IMR-90 (cell line): ENCODE measurements around the gene SPECC1L. TPM values are rescaled to one million over a fixed set of nuclear protein-coding genes. Genes with fewer than 3 reads are reported as not detected.

Experiments used
- ATAC-seq: fragments of 200-7000 bp; cut with Tn5 transposase; 2 replicates; pipeline ENCODE4 v1.9.1; 2020; ENCODE audit warnings: low read depth, mild to moderate bottlenecking, moderate library complexity
- BruUV-seq: library from RNA; stranded (reverse); fragments of 400-500 nt; replicated peaks from 2 replicates; lab custom pipeline; 2021; lab: Mats Ljungman, UMichigan
- CTCF ChIA-PET: fragments of 300-600 bp; formaldehyde crosslinking; extraction: SDS; loops from one replicate; lab custom pipeline; 2021; ENCODE audit warnings: antibody characterized with exemption; lab: Yijun Ruan, JAX
- POLR2A ChIA-PET: fragments of 300-600 bp; sonication (Branson Sonifier 250); formaldehyde crosslinking; loops from one replicate; lab custom pipeline; 2022; ENCODE audit warnings: antibody characterized with exemption; ENCODE audit not compliant: unreplicated experiment; lab: Charles Lee
- DNase-seq: peaks from one replicate; pipeline ENCODE4 v3.0.0; 2013
- H2AFZ ChIP-seq: replicated peaks from 2 replicates; pipeline ENCODE3; 2013; ENCODE audit warnings: low read length, mild to moderate bottlenecking; ENCODE audit not compliant: poor library complexity
- H2AK5ac ChIP-seq: 2 replicates; pipeline ENCODE4 v1.6.1; 2013; ENCODE audit warnings: low read depth, low read length, inconsistent platforms
- H2AK9ac ChIP-seq: replicated peaks from 2 replicates; pipeline ENCODE3; 2013; ENCODE audit warnings: mild to moderate bottlenecking, low read depth, low read length, moderate library complexity; ENCODE audit not compliant: poor library complexity
- H2BK120ac ChIP-seq: 2 replicates; pipeline ENCODE4 v1.6.1; 2013; ENCODE audit warnings: low read depth, low read length, inconsistent platforms
- H2BK15ac ChIP-seq: 3 replicates; pipeline ENCODE4 v1.6.1; 2013; ENCODE audit warnings: low read depth, low read length, inconsistent platforms
- H2BK20ac ChIP-seq: 2 replicates; pipeline ENCODE4 v1.6.1; 2013; ENCODE audit warnings: low read depth, mild to moderate bottlenecking, inconsistent platforms, low read length, moderate library complexity
- H2BK5ac ChIP-seq: 2 replicates; pipeline ENCODE4 v1.6.1; 2013; ENCODE audit warnings: mild to moderate bottlenecking, low read depth, low read length, inconsistent platforms; ENCODE audit not compliant: poor library complexity, severe bottlenecking
- H3K14ac ChIP-seq: replicated peaks from 2 replicates; pipeline ENCODE4 v1.6.1; 2013; ENCODE audit warnings: low read depth, low read length, inconsistent platforms
- H3K18ac ChIP-seq: 2 replicates; pipeline ENCODE4 v1.6.1; 2013; ENCODE audit warnings: low read depth, low read length, control low read depth
- H3K23ac ChIP-seq: 2 replicates; pipeline ENCODE4 v1.6.1; 2013; ENCODE audit warnings: low read depth, low read length, inconsistent platforms
- H3K27ac ChIP-seq: 2 replicates; pipeline ENCODE4 v1.5.1; 2013; ENCODE audit warnings: mild to moderate bottlenecking, control low read depth, low read length; ENCODE audit not compliant: insufficient read depth
- H3K27me3 ChIP-seq: 2 replicates; pipeline ENCODE4 v1.6.1; 2013; ENCODE audit warnings: low read length; ENCODE audit not compliant: control insufficient read depth, insufficient read depth
- H3K36me3 ChIP-seq: 2 replicates; pipeline ENCODE4 v1.6.1; 2013; ENCODE audit warnings: low read length, mixed read lengths; ENCODE audit not compliant: control insufficient read depth, insufficient read depth
- H3K4ac ChIP-seq: 2 replicates; pipeline ENCODE4 v1.6.1; 2013; ENCODE audit warnings: low read depth, low read length, inconsistent platforms
- H3K4me1 ChIP-seq: 2 replicates; pipeline ENCODE4 v1.6.1; 2013; ENCODE audit warnings: low read length, mixed read lengths; ENCODE audit not compliant: control insufficient read depth, insufficient read depth
- H3K4me2 ChIP-seq: 2 replicates; pipeline ENCODE4 v1.6.1; 2013; ENCODE audit warnings: low read depth, mild to moderate bottlenecking, control low read depth, low read length, moderate library complexity
- H3K4me3 ChIP-seq: 2 replicates; pipeline ENCODE4 v1.5.1; 2013; ENCODE audit warnings: low read depth, mild to moderate bottlenecking, control low read depth, low read length, moderate library complexity; ENCODE audit not compliant: insufficient read depth
- H3K56ac ChIP-seq: 2 replicates; pipeline ENCODE4 v1.6.1; 2013; ENCODE audit warnings: low read length, inconsistent platforms; ENCODE audit not compliant: insufficient read depth; ENCODE audit errors: extremely low read depth
- H3K79me1 ChIP-seq, 2 experiments: 2 replicates each; pipeline ENCODE4 v1.6.1; 2013; ENCODE audit warnings: low read length in 2 of 2, inconsistent platforms in 1 of 2, low read depth in 1 of 2
- H3K9ac ChIP-seq: 2 replicates; pipeline ENCODE4 v1.6.1; 2013; ENCODE audit warnings: low read depth, low read length, control low read depth
- H3K9me1 ChIP-seq: 2 replicates; pipeline ENCODE4 v1.6.1; 2013; ENCODE audit warnings: low read length, inconsistent platforms; ENCODE audit not compliant: insufficient read depth
- H3K9me3 ChIP-seq: 2 replicates; pipeline ENCODE4 v1.6.1; 2013; ENCODE audit warnings: low read length; ENCODE audit not compliant: control insufficient read depth, insufficient read depth
- H4K20me1 ChIP-seq: 2 replicates; pipeline ENCODE4 v1.6.1; 2013; ENCODE audit warnings: low read length, inconsistent platforms; ENCODE audit not compliant: insufficient read depth
- H4K5ac ChIP-seq: 2 replicates; pipeline ENCODE4 v1.6.1; 2013; ENCODE audit warnings: mild to moderate bottlenecking, low read depth, low read length, control low read depth
- H4K8ac ChIP-seq, 2 experiments: 2 replicates each; pipeline ENCODE4 v1.6.1; 2013; ENCODE audit warnings: low read depth in 2 of 2, low read length in 2 of 2, control low read depth in 1 of 2, inconsistent platforms in 1 of 2
- H4K91ac ChIP-seq: 2 replicates; pipeline ENCODE4 v1.6.1; 2013; ENCODE audit warnings: low read depth, low read length, inconsistent platforms; ENCODE audit not compliant: insufficient read depth
- CEBPB ChIP-seq: IDR thresholded peaks from 2 replicates; pipeline ENCODE4 v1.6.1; 2012; ENCODE audit warnings: low read depth, low read length, improper control_type of control experiment
- ELK1 ChIP-seq: fragments of 150-350 bp; IDR thresholded peaks from 2 replicates; pipeline ENCODE4 v1.6.1; 2016; ENCODE audit warnings: low read depth, mild to moderate bottlenecking, low read length, moderate library complexity, borderline replicate concordance
- FOS ChIP-seq: fragments of 150-350 bp; IDR thresholded peaks from 2 replicates; pipeline ENCODE4 v1.6.1; 2016; ENCODE audit warnings: low read depth, low read length
- MAFK ChIP-seq: IDR thresholded peaks from 2 replicates; pipeline ENCODE4 v1.6.1; 2012; ENCODE audit warnings: low read depth, low read length, improper control_type of control experiment
- MAZ ChIP-seq: IDR thresholded peaks from 2 replicates; pipeline ENCODE4 v1.6.1; 2012; ENCODE audit warnings: low read depth, mild to moderate bottlenecking, low read length, improper control_type of control experiment, moderate library complexity, borderline replicate concordance
- POLR2A ChIP-seq: IDR thresholded peaks from 2 replicates; pipeline ENCODE4 v1.6.1; 2012; ENCODE audit warnings: mild to moderate bottlenecking, low read depth, low read length
- RCOR1 ChIP-seq: IDR thresholded peaks from 2 replicates; pipeline ENCODE4 v1.6.1; 2012; ENCODE audit warnings: mild to moderate bottlenecking, low read length, improper control_type of control experiment; ENCODE audit not compliant: insufficient replicate concordance
- RFX5 ChIP-seq: IDR thresholded peaks from 2 replicates; pipeline ENCODE4 v1.8.0; 2012; ENCODE audit warnings: low read depth, mild to moderate bottlenecking, low read length, moderate library complexity
- SMC3 ChIP-seq: fragments of 150-350 bp; IDR thresholded peaks from 2 replicates; pipeline ENCODE4 v1.6.1; 2016; ENCODE audit warnings: low read depth, mild to moderate bottlenecking, antibody characterized with exemption, low read length, moderate library complexity
- USF2 ChIP-seq: fragments of 150-350 bp; IDR thresholded peaks from 2 replicates; pipeline ENCODE4 v1.6.1; 2017; ENCODE audit warnings: mild to moderate bottlenecking, antibody characterized with exemption, low read length, low read depth
- WGBS, 2 experiments: methylation state at CpG; one replicate each; pipeline versions ENCODE4 v1.1.5 to v1.1.7; 2013; ENCODE audit warnings: missing lambda C conversion rate in 2 of 2; ENCODE audit not compliant: insufficient read length in 1 of 2; ENCODE audit errors: extremely low coverage in 2 of 2; 5-methylcytosine and 5-hydroxymethylcytosine counted together
- dilution Hi-C: fragments of 300-500 bp; cut with HindIII; formaldehyde crosslinking; loops from one replicate; pipeline ENCODE4 v1.14.3; 2018; ENCODE audit warnings: low sequenced_read_pairs; ENCODE audit not compliant: unreplicated experiment
- in situ Hi-C: fragments of 300-500 bp; cut with MboI; formaldehyde crosslinking; loops from 3 replicates; pipeline ENCODE4 v1.14.3; 2019; ENCODE audit warnings: low sequenced_read_pairs, inconsistent platforms, mixed read lengths
- intact Hi-C: fragments of 100-400 bp; cut with micrococcal nuclease; formaldehyde crosslinking; loops from 2 replicates; pipeline ENCODE4 v1.10.0; 2022
- polyA plus RNA-seq, 3 experiments: library from polyadenylated mRNA; depleted of rRNA; stranded (reverse); fragments of >200 nt; gene quantifications; 2 replicates each; pipeline ENCODE4 v1.2.3, GENCODE V29; 2012; ENCODE audit warnings: low replicate concordance in 1 of 3
- total RNA-seq: library from RNA; depleted of rRNA; stranded (reverse); fragments of >200 nt; gene quantifications from 2 replicates; pipeline ENCODE4 v1.2.3, GENCODE V29; 2012
- TF ChIP-seq, protein P1 (sequence below): conservative IDR thresholded peaks from 2 replicates; pipeline ENCODE4 v1.5.1; 2012; ENCODE audit warnings: mild to moderate bottlenecking, low read depth, low read length, improper control_type of control experiment

The SPECC1L gene
- total and polyA plus RNA-seq, 2 of the 4 experiments (the other 2 are of a cell fraction): 18.7 to 44.1 TPM

DNA sequence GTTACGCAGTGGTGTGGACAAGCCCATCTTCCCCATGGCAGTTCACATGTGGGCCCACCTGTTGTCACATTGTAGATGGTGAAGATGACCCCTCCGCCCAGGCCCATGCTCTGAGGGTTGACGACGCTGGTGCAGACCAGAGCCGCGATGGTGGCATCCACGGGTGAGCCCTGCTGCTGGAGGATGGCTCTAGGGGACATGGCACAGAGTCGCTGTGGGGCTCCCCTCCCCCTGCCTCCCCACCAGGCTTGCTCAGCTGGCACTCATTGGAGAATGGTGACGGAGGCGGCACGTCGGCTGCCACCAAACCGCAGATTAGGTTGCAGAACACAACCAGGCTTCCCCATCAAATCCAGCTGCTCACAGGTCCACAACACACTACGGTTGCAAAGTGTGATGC is 36.8 kb upstream of the SPECC1L start:
- H3K4ac ChIP-seq: no peak overlapping the region
- WGBS, 2 experiments: 87% methylated on average over 6 of the region's 14 CpGs; no CpG with 5 or more reads in 1 of the 2 experiments
- no peak overlapping the region for H3K9ac ChIP-seq
- H3K14ac ChIP-seq: no peak overlapping the region
- no peaks in the 10 kb centered on the region; the same call in 1 of the 2 replicates for H3K36me3 ChIP-seq
- H2BK120ac ChIP-seq: no peak overlapping the region
- no peak overlapping the region for H3K18ac ChIP-seq
- no peak overlapping the region for H3K56ac ChIP-seq
- no peaks in the 10 kb centered on the region for H3K9me3 ChIP-seq
- no peak for TF ChIP-seq RFX5
- TF ChIP-seq, protein P1, sequence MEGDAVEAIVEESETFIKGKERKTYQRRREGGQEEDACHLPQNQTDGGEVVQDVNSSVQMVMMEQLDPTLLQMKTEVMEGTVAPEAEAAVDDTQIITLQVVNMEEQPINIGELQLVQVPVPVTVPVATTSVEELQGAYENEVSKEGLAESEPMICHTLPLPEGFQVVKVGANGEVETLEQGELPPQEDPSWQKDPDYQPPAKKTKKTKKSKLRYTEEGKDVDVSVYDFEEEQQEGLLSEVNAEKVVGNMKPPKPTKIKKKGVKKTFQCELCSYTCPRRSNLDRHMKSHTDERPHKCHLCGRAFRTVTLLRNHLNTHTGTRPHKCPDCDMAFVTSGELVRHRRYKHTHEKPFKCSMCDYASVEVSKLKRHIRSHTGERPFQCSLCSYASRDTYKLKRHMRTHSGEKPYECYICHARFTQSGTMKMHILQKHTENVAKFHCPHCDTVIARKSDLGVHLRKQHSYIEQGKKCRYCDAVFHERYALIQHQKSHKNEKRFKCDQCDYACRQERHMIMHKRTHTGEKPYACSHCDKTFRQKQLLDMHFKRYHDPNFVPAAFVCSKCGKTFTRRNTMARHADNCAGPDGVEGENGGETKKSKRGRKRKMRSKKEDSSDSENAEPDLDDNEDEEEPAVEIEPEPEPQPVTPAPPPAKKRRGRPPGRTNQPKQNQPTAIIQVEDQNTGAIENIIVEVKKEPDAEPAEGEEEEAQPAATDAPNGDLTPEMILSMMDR: no peak
- TF ChIP-seq ELK1: no peak
- no peak for TF ChIP-seq USF2
- no peak for TF ChIP-seq CEBPB
- TF ChIP-seq FOS: no peak
- TF ChIP-seq MAZ: no peak
- TF ChIP-seq RCOR1: no peak
- no peak for TF ChIP-seq MAFK
- TF ChIP-seq SMC3: no peak
- TF ChIP-seq POLR2A: no peak
- intact Hi-C loops (no loop called here), dilution Hi-C loops (no loop called here), in situ Hi-C loops (no loop called here)
- H2AFZ ChIP-seq: peak overlapping the region; percentile 51
- no peak for DNase-seq
- peak overlapping the region; percentile 28 for H2AK9ac ChIP-seq
- H3K9me1 ChIP-seq: no peaks in the 10 kb centered on the region; the same call in 1 of the 2 replicates
- no peak overlapping the region for H3K27ac ChIP-seq
- no peak overlapping the region for H2BK20ac ChIP-seq
- BruUV-seq: no TSS peak
- H4K8ac ChIP-seq: no peak overlapping the region
- no peaks in the 10 kb centered on the region for H4K20me1 ChIP-seq
- H3K27me3 ChIP-seq: no peaks in the 10 kb centered on the region
- ATAC-seq: no peak
- no peak overlapping the region for H4K5ac ChIP-seq
- ChIA-PET POLR2A (no interaction called here), CTCF (no interaction called here)
- no peak overlapping the region for H3K4me3 ChIP-seq
- no peak overlapping the region for H3K23ac ChIP-seq
- no peaks in the 10 kb centered on the region for H3K4me1 ChIP-seq
- no peaks in the 10 kb centered on the region; a peak in 1 of 4 replicates for H3K79me1 ChIP-seq
- H2BK5ac ChIP-seq: no peak overlapping the region
- no peak overlapping the region; the same call in 1 of the 2 replicates for H2AK5ac ChIP-seq
- no peak overlapping the region for H3K4me2 ChIP-seq
- H2BK15ac ChIP-seq: no peak overlapping the region
- no peak overlapping the region for H4K91ac ChIP-seq
